AG10803 (cell line): ENCODE data around the gene MYB.
"Not testable (repeated sequence)": the region's sequence is repeated elsewhere in the genome, so short reads cannot be mapped to it uniquely, and the experiment has no call there.

Source experiments
- DNase-seq: peaks from one replicate; pipeline ENCODE4 v3.0.0; 2010; ENCODE audit warnings: low read depth
- H3K4me3 ChIP-seq: 2 replicates; pipeline ENCODE4 v1.5.1; 2011; ENCODE audit warnings: mild to moderate bottlenecking, low read length, control low read depth
- CTCF ChIP-seq: conservative IDR thresholded peaks from 2 replicates; pipeline ENCODE4 v1.5.1; 2011; ENCODE audit warnings: mild to moderate bottlenecking, low read length, control low read depth, inconsistent platforms

The MYB gene

GRCh38 chr6:135236732-135237131 lies 55.6 kb downstream of the MYB start:
- DNase-seq = no peak
- no peak for TF ChIP-seq CTCF
- no peak overlapping the region for H3K4me3 ChIP-seq

GRCh38 chr6:135240711-135241110 lies 59.6 kb downstream of the MYB start:
- no peak overlapping the region for H3K4me3 ChIP-seq
- no peak for DNase-seq
- TF ChIP-seq CTCF = no peak

GRCh38 chr6:135243871-135244796 lies 63.0 kb downstream of the MYB start:
- no peak for DNase-seq
- no peak overlapping the region for H3K4me3 ChIP-seq
- TF ChIP-seq CTCF = no peak

- no peak for TF ChIP-seq CTCF
- DNase-seq = no peak
These were observed 63.7 kb downstream of the MYB start for GRCh38 chr6:135244805-135245204.

GRCh38 chr6:135246412-135247012 lies 65.4 kb downstream of the MYB start:
- not testable (repeated sequence) for DNase-seq

More at GRCh38 chr6:135244805-135245204, 63.7 kb downstream of the MYB start:
- H3K4me3 ChIP-seq = no peak overlapping the region

DNA sequence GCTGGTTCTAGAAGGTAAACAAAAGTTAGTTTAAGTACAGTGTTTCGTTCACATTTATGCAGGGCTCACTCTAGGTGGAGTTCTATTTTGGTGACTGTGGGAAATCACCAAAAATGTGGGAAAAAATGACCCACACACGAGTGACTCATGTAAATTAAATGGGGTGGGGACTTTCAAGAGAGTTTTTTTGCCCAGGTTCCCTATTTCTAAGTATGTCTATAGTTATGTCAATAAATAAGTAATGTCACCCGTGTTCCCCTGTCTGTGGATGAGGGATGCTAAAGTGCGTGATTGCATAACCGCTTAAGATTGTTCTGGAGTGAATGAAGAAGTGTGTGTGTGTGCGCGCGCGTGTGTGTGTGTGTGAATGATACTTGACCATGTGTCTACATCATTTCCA lies 69.1 kb downstream of the MYB start:
- H3K4me3 ChIP-seq = no peak overlapping the region
- DNase-seq = no peak
- TF ChIP-seq CTCF = no peak

More at GRCh38 chr6:135246412-135247012, 65.4 kb downstream of the MYB start:
- H3K4me3 ChIP-seq = not testable (repeated sequence)

GRCh38 chr6:135250751-135251497 lies 69.8 kb downstream of the MYB start:
- DNase-seq = no peak
- H3K4me3 ChIP-seq = no peak overlapping the region
- no peak for TF ChIP-seq CTCF
